Osteoblast (primary cell): ENCODE results near the gene MIPEP. TPM values are rescaled to one million over a fixed set of nuclear protein-coding genes. Genes with fewer than 3 reads are reported as not detected.
A peak's percentile ranks its signal among the peaks of the same experiment; 100 is the strongest.

Experiments
- DNase-seq: peaks from one replicate; pipeline ENCODE4 v3.0.0; 2011; ENCODE audit warnings: low spot score, mixed read lengths; ENCODE audit not compliant: insufficient read length; ENCODE audit errors: missing footprints
- H2AFZ ChIP-seq: 2 replicates; pipeline ENCODE4 v1.6.0; 2011; ENCODE audit warnings: mild to moderate bottlenecking, low read length
- H3K27ac ChIP-seq: 2 replicates; pipeline ENCODE4 v1.5.1; 2011; ENCODE audit warnings: mild to moderate bottlenecking, low read depth, low read length, moderate library complexity
- H3K27me3 ChIP-seq: 2 replicates; pipeline ENCODE4 v1.6.0; 2012; ENCODE audit warnings: mild to moderate bottlenecking, control low read depth, inconsistent platforms, low read length, moderate library complexity; ENCODE audit not compliant: insufficient read depth
- H3K36me3 ChIP-seq: 2 replicates; pipeline ENCODE4 v1.5.1; 2011; ENCODE audit warnings: mild to moderate bottlenecking, low read length, control low read depth, moderate library complexity; ENCODE audit not compliant: insufficient read depth
- H3K4me1 ChIP-seq: 2 replicates; pipeline ENCODE4 v1.5.1; 2011; ENCODE audit warnings: mild to moderate bottlenecking, low read length, control low read depth, moderate library complexity; ENCODE audit not compliant: insufficient read depth
- H3K4me2 ChIP-seq: 2 replicates; pipeline ENCODE4 v1.6.0; 2011; ENCODE audit warnings: mild to moderate bottlenecking, low read length; ENCODE audit not compliant: insufficient read depth
- H3K4me3 ChIP-seq: fragments of 200-600 bp; sonication (generic); 3 replicates; pipeline ENCODE4 v1.5.1; 2012; ENCODE audit warnings: mild to moderate bottlenecking, low read length, inconsistent platforms; ENCODE audit not compliant: insufficient read depth
- H3K79me2 ChIP-seq: 2 replicates; pipeline ENCODE4 v1.6.0; 2012; ENCODE audit warnings: mild to moderate bottlenecking, low read length, control low read depth, inconsistent platforms; ENCODE audit not compliant: insufficient read depth
- H3K9me3 ChIP-seq: 2 replicates; pipeline ENCODE4 v1.5.1; 2011; ENCODE audit warnings: low read depth, low read length, control low read depth
- H4K20me1 ChIP-seq: 2 replicates; pipeline ENCODE4 v1.6.0; 2012; ENCODE audit warnings: mild to moderate bottlenecking, low read length, control low read depth; ENCODE audit not compliant: insufficient read depth
- CTCF ChIP-seq: IDR thresholded peaks from 2 replicates; pipeline ENCODE4 v1.5.1; 2011; ENCODE audit warnings: mild to moderate bottlenecking, low read depth, low read length, moderate library complexity; ENCODE audit errors: extremely low read depth
- total RNA-seq: library from RNA; depleted of rRNA; stranded (reverse); fragments of >200 nt; gene quantifications from 2 replicates; pipeline ENCODE4 v1.2.3, GENCODE V29; 2012

MIPEP gene
- total RNA-seq, 1 donor = 29.3 TPM

- Histone ChIP-seq H3K27ac (no peak overlapping the region), H3K4me3 (no peak overlapping the region), H3K79me2 (no peaks in the 10 kb centered on the region), H3K9me3 (no peaks in the 10 kb centered on the region), H4K20me1 (no peaks in the 10 kb centered on the region), H3K4me2 (no peak overlapping the region), H3K36me3 (no peaks in the 10 kb centered on the region), H2AFZ (no peak overlapping the region), H3K4me1 (no peaks in the 10 kb centered on the region), H3K27me3 (no peaks in the 10 kb centered on the region)
- DNase-seq = peak; percentile 52
- no peak for TF ChIP-seq CTCF
Observed at GRCh38 chr13:23922005-23922932, 33.1 kb upstream of the MIPEP start.

- Histone ChIP-seq H3K9me3 (no peaks in the 10 kb centered on the region), H3K36me3 (no peaks in the 10 kb centered on the region), H3K27me3 (no peaks in the 10 kb centered on the region), H3K27ac (no peak overlapping the region), H3K4me2 (no peak overlapping the region), H3K4me3 (no peak overlapping the region), H3K79me2 (no peaks in the 10 kb centered on the region), H3K4me1 (no peaks in the 10 kb centered on the region), H4K20me1 (no peaks in the 10 kb centered on the region), H2AFZ (no peak overlapping the region)
- TF ChIP-seq CTCF = peak; percentile 73
- DNase-seq = no peak
Observed at GRCh38 chr13:23921451-23921888, 32.3 kb upstream of the MIPEP start.

- Histone ChIP-seq H3K36me3 (no peaks in the 10 kb centered on the region), H3K27me3 (no peaks in the 10 kb centered on the region), H3K79me2 (no peaks in the 10 kb centered on the region), H3K27ac (no peak overlapping the region), H3K4me3 (no peak overlapping the region), H3K4me2 (no peak overlapping the region), H3K9me3 (no peaks in the 10 kb centered on the region), H3K4me1 (no peaks in the 10 kb centered on the region), H4K20me1 (no peaks in the 10 kb centered on the region), H2AFZ (no peak overlapping the region)
- TF ChIP-seq CTCF = no peak
- no peak for DNase-seq
Observed at GRCh38 chr13:23919006-23919405, 29.8 kb upstream of the MIPEP start.

GRCh38 chr13:23918208-23918607, 29.0 kb upstream of the MIPEP start:
- no peaks in the 10 kb centered on the region for H3K27me3 ChIP-seq
- no peak overlapping the region for H3K27ac ChIP-seq
- H3K79me2 ChIP-seq = no peaks in the 10 kb centered on the region
- H4K20me1 ChIP-seq = no peaks in the 10 kb centered on the region
- no peak overlapping the region for H2AFZ ChIP-seq
- H3K4me2 ChIP-seq = no peak overlapping the region
- no peaks in the 10 kb centered on the region for H3K9me3 ChIP-seq
- no peak for TF ChIP-seq CTCF
- H3K4me1 ChIP-seq = no peaks in the 10 kb centered on the region
- DNase-seq = no peak
- no peaks in the 10 kb centered on the region for H3K36me3 ChIP-seq
- H3K4me3 ChIP-seq = no peak overlapping the region
